Measurements from ENCODE around the gene ARID3A. TPM values are rescaled to one million over a fixed set of nuclear protein-coding genes. Genes with fewer than 3 reads are reported as not detected.

Gene ARID3A
- total and polyA plus RNA-seq, 2 experiments from 2014 or later = 2.8 to 8.5 TPM

GRCh38 chr19:884420-885211, 41.2 kb upstream of the ARID3A start:
- Histone ChIP-seq H4K20me1 (ENCODE audit: insufficient read depth) (no peaks in the 10 kb centered on the region), H3K9me2 (ENCODE audit: insufficient read depth) (no peaks in the 10 kb centered on the region), H3K4me3 (no peak overlapping the region), H3K9ac (no peak overlapping the region), H3K4me2 (ENCODE audit: unreplicated experiment) (no peak overlapping the region), H3K79me2 (ENCODE audit: insufficient read depth) (0 out of 2 replicates have a peak, but pooled peaks cover 7% of the 10 kb centered on the region), H3F3A (ENCODE audit: insufficient read depth) (no peaks in the 10 kb centered on the region), H3K27me3 (replicated peaks; ENCODE audit: insufficient read depth) (no peaks in the 10 kb centered on the region), H3K36me3 (ENCODE audit: low read depth) (no peaks in the 10 kb centered on the region), H3K4me1 (ENCODE audit: insufficient read depth) (no peaks in the 10 kb centered on the region), H3K27ac (no peak overlapping the region), H2AFZ (no peak overlapping the region), H3K9me3 (ENCODE audit: low read depth) (no peaks in the 10 kb centered on the region)
- no peak for DNase-seq
- 92 to 96% methylated on average over 32 to 45 of the region's 51 CpGs for WGBS, 2 experiments (ENCODE audit: low coverage in 1 of 2, low lambda C conversion rate in 2 of 2, missing lambda C conversion rate in 2 of 2)
- no peak for TF ChIP-seq EZH2phosphoT487 (IDR thresholded peaks at IDR 0.05; ENCODE audit: insufficient read depth, low read depth)
- no peak for TF ChIP-seq EZH2 (IDR thresholded peaks at IDR 0.05; ENCODE audit: insufficient read depth, poor library complexity, severe bottlenecking)
- in situ Hi-C loops (cut with MboI) = no loop called here

GRCh38 chr19:885536-886224, 40.2 kb upstream of the ARID3A start:
- H3K9me3 ChIP-seq (ENCODE audit: low read depth) = no peaks in the 10 kb centered on the region
- no peaks in the 10 kb centered on the region for H3F3A ChIP-seq (ENCODE audit: insufficient read depth)
- H3K36me3 ChIP-seq (ENCODE audit: low read depth) = no peaks in the 10 kb centered on the region
- no peak overlapping the region for H3K27ac ChIP-seq
- in situ Hi-C loops (cut with MboI) = no loop called here
- TF ChIP-seq EZH2 (IDR thresholded peaks at IDR 0.05; ENCODE audit: insufficient read depth, poor library complexity, severe bottlenecking) (no peak), EZH2phosphoT487 (IDR thresholded peaks at IDR 0.05; ENCODE audit: insufficient read depth, low read depth) (no peak)
- H3K4me2 ChIP-seq (ENCODE audit: unreplicated experiment) = no peak overlapping the region
- WGBS, 2 experiments (ENCODE audit: low coverage in 1 of 2, low lambda C conversion rate in 2 of 2, missing lambda C conversion rate in 2 of 2) = 94 to 95% methylated on average over 45 to 63 of the region's 64 CpGs
- no peak for DNase-seq
- H2AFZ ChIP-seq = no peak overlapping the region
- H3K9me2 ChIP-seq (ENCODE audit: insufficient read depth) = no peaks in the 10 kb centered on the region
- H4K20me1 ChIP-seq (ENCODE audit: insufficient read depth) = no peaks in the 10 kb centered on the region
- no peaks in the 10 kb centered on the region for H3K27me3 ChIP-seq (replicated peaks; ENCODE audit: insufficient read depth)
- peaks cover 8% of the 10 kb centered on the region; the same call in 1 of the 2 replicates for H3K79me2 ChIP-seq (ENCODE audit: insufficient read depth)
- no peak overlapping the region for H3K4me3 ChIP-seq
- H3K4me1 ChIP-seq (ENCODE audit: insufficient read depth) = no peaks in the 10 kb centered on the region
- H3K9ac ChIP-seq = no peak overlapping the region

DNA sequence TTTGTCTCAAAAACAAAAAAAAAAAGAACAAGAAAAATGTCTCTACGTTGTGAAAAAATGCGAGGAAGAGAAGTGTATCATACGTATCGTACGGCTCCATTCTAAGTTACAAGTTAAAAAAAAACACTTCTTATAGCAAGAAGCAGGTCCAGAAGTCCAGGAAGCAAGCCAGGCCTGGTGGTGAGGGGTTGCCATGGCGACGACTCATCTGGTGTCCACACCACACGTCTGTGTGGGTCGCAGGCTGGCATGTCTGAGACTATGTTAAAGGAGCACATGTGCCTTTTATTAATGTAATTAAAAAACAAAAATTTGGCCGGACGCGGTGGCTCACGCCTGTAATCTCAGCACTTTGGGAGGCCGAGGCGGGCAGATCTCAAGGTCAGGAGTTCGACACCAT, 38.8 kb upstream of the ARID3A start:
- in situ Hi-C loops (cut with MboI) = no loop called here
- TF ChIP-seq EZH2phosphoT487 (IDR thresholded peaks at IDR 0.05; ENCODE audit: insufficient read depth, low read depth) = no peak
- no peak for TF ChIP-seq EZH2 (IDR thresholded peaks at IDR 0.05; ENCODE audit: insufficient read depth, poor library complexity, severe bottlenecking)
- no peaks in the 10 kb centered on the region for H3K9me3 ChIP-seq (ENCODE audit: low read depth)
- no peaks in the 10 kb centered on the region for H4K20me1 ChIP-seq (ENCODE audit: insufficient read depth)
- H3K4me1 ChIP-seq (ENCODE audit: insufficient read depth) = no peaks in the 10 kb centered on the region
- no peak overlapping the region for H3K27ac ChIP-seq
- H3K36me3 ChIP-seq (ENCODE audit: low read depth) = no peaks in the 10 kb centered on the region
- no peaks in the 10 kb centered on the region for H3K9me2 ChIP-seq (ENCODE audit: insufficient read depth)
- H3K27me3 ChIP-seq (replicated peaks; ENCODE audit: insufficient read depth) = no peaks in the 10 kb centered on the region
- H3K9ac ChIP-seq = no peak overlapping the region
- H3F3A ChIP-seq (ENCODE audit: insufficient read depth) = no peaks in the 10 kb centered on the region
- no peak overlapping the region for H2AFZ ChIP-seq
- H3K4me2 ChIP-seq (ENCODE audit: unreplicated experiment) = no peak overlapping the region
- peaks cover 18% of the 10 kb centered on the region for H3K79me2 ChIP-seq (ENCODE audit: insufficient read depth)
- no peak overlapping the region for H3K4me3 ChIP-seq
- peak; percentile 75 for DNase-seq
- 83 to 84% methylated on average over 16 of the region's 16 CpGs for WGBS, 2 experiments (ENCODE audit: low coverage in 1 of 2, low lambda C conversion rate in 2 of 2, missing lambda C conversion rate in 2 of 2)

- H3K9ac ChIP-seq = no peak overlapping the region
- no peaks in the 10 kb centered on the region for H3K4me1 ChIP-seq (ENCODE audit: insufficient read depth)
- no peaks in the 10 kb centered on the region for H3K27me3 ChIP-seq (replicated peaks; ENCODE audit: insufficient read depth)
- in situ Hi-C loops (cut with MboI) = no loop called here
- H3K9me2 ChIP-seq (ENCODE audit: insufficient read depth) = no peaks in the 10 kb centered on the region
- no peak overlapping the region for H3K4me3 ChIP-seq
- no peaks in the 10 kb centered on the region for H3K36me3 ChIP-seq (ENCODE audit: low read depth)
- H4K20me1 ChIP-seq (ENCODE audit: insufficient read depth) = no peaks in the 10 kb centered on the region
- H2AFZ ChIP-seq = no peak overlapping the region
- TF ChIP-seq EZH2phosphoT487 (IDR thresholded peaks at IDR 0.05; ENCODE audit: insufficient read depth, low read depth) = no peak
- no peak for TF ChIP-seq EZH2 (IDR thresholded peaks at IDR 0.05; ENCODE audit: insufficient read depth, poor library complexity, severe bottlenecking)
- no peaks in the 10 kb centered on the region for H3F3A ChIP-seq (ENCODE audit: insufficient read depth)
- H3K27ac ChIP-seq = no peak overlapping the region
- DNase-seq = no peak
- H3K9me3 ChIP-seq (ENCODE audit: low read depth) = no peaks in the 10 kb centered on the region
- no peak overlapping the region for H3K4me2 ChIP-seq (ENCODE audit: unreplicated experiment)
- 91 to 94% methylated on average over 10 of the region's 10 CpGs for WGBS, 2 experiments (ENCODE audit: low coverage in 1 of 2, low lambda C conversion rate in 2 of 2, missing lambda C conversion rate in 2 of 2)
- H3K79me2 ChIP-seq (ENCODE audit: insufficient read depth) = peaks cover 24% of the 10 kb centered on the region
These were observed 38.2 kb upstream of the ARID3A start for GRCh38 chr19:887599-887998.
